HG03378 (cell line): ENCODE results near the gene RNF34.

Experiments used
- ATAC-seq: cut with Tn5 transposase; IDR thresholded peaks from one replicate; pipeline ENCODE4 v1.9.1; 2021; ENCODE audit warnings: mild to moderate bottlenecking, moderate library complexity; ENCODE audit not compliant: unreplicated experiment

The RNF34 gene

DNA sequence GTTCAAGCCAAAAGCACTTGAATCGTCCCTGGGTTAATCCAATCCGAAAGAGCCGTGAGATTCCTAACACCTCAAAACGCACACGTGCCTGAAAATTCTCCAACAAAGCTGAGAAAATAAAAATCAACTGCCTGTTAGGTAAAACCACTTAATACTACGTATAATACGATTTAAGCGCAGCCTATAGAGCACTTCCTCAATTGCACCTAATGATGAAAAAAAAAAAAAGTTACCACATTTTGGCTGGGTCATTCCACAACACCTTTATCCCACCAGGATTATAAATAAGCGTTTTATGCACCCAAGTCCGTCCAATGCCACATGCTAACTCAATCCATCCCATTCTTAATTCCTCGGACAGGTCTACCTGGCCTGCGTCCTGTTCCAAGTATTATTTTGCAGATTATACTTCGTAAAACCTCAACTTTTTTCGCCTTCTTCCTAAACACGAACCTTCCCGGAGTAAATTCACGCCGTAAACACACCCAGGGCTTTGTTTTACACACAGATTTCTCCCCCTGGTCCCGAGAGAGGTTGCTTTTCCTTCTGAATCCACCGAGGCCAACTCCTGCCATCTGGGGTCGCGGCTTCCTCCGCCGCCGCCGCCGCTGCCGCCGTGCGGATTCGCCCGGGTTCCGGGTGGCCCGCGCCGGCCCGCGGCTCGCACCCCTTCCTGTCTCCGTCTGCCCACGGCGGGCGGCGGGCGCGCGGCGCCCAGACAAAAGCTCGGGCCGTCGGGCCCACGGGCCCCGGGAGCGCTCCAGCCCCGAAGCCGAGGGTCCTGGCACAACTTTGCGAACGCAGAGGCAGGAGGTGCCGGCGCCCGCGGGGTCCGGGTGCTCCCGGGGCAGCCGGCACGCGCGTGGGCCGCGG is 66.2 kb downstream of the RNF34 start:
- no peak for ATAC-seq

GRCh38 chr12:121466794-121467637 is 67.1 kb downstream of the RNF34 start:
- peak; percentile 47 for ATAC-seq

- ATAC-seq, result peak; percentile 15
These were observed 68.0 kb downstream of the RNF34 start for GRCh38 chr12:121467638-121468498.

DNA sequence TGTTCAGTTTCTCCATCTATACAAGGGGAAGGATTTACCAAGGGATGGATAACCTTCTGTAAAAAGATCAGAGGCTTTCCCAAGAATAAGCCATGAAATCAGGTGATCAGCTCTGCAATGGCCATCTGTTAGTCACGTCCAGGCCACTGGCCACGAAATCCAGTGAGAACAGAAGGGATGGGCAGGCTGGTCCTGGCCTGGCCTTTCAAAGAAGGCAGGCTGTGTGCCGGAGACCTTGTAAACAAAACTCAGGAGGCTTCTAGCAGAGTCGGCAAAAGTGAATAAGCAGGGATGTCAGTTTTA is 68.5 kb downstream of the RNF34 start:
- ATAC-seq, result no peak

GRCh38 chr12:121470751-121471150 is 70.8 kb downstream of the RNF34 start:
- ATAC-seq, result no peak

- ATAC-seq, result no peak
These were observed 72.4 kb downstream of the RNF34 start for GRCh38 chr12:121472150-121472905.
